Mesodermal cell (in vitro differentiated cells): ENCODE results near the gene ELK1.

Experiments
- H3K27ac ChIP-seq: 2 replicates; pipeline ENCODE4 v1.7.0; 2013; ENCODE audit warnings: mild to moderate bottlenecking, low read depth, low read length, moderate library complexity; ENCODE audit not compliant: severe bottlenecking
- H3K36me3 ChIP-seq: 2 replicates; pipeline ENCODE4 v1.7.1; 2013; ENCODE audit warnings: mild to moderate bottlenecking, low read length, moderate library complexity; ENCODE audit not compliant: control insufficient read depth, insufficient read depth
- H3K4me1 ChIP-seq: one replicate; pipeline ENCODE4 v1.7.1; 2013; ENCODE audit warnings: mild to moderate bottlenecking, low read length; ENCODE audit not compliant: insufficient read depth, control insufficient read depth, poor library complexity, severe bottlenecking
- H3K4me3 ChIP-seq: 2 replicates; pipeline ENCODE4 v1.7.0; 2013; ENCODE audit warnings: low read length, control low read depth, mild to moderate bottlenecking; ENCODE audit not compliant: insufficient read depth, poor library complexity, severe bottlenecking; ENCODE audit errors: extremely low read depth
- H3K9me3 ChIP-seq: 2 replicates; pipeline ENCODE4 v1.7.1; 2013; ENCODE audit warnings: mild to moderate bottlenecking, low read length, moderate library complexity; ENCODE audit not compliant: control insufficient read depth
- WGBS, 2 experiments: methylation state at CpG; one replicate each; pipeline ENCODE4 v1.1.5; 2013; ENCODE audit warnings: missing lambda C conversion rate in 2 of 2; ENCODE audit not compliant: insufficient coverage in 2 of 2; 5-methylcytosine and 5-hydroxymethylcytosine counted together

ELK1 gene

DNA sequence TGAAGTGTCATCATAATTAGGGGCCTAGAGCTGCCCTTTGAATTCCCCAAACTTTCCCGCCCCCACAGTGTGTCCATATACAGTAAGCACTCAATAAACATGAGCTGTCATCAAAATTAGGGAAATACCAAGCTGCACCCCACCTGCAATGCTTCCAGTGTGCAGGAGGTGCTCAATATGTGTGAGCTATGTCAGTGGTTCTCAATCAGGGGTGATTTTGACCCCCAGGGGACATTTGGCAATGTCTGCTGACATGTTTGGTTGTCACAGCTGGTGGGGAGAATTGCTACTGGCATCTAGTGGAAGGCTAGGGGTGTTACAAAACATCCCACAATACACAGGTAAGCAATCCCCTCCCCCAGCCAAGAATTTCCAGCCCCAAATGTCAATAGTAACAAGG, 21.4 kb downstream of the ELK1 start:
- Histone ChIP-seq H3K36me3 (no peaks in the 10 kb centered on the region), H3K4me1 (no peaks in the 10 kb centered on the region), H3K27ac (no peak overlapping the region), H3K4me3 (no peak overlapping the region), H3K9me3 (no peaks in the 10 kb centered on the region)
- no CpG with 5 or more reads among the region's 1 CpG for WGBS, 2 experiments

DNA sequence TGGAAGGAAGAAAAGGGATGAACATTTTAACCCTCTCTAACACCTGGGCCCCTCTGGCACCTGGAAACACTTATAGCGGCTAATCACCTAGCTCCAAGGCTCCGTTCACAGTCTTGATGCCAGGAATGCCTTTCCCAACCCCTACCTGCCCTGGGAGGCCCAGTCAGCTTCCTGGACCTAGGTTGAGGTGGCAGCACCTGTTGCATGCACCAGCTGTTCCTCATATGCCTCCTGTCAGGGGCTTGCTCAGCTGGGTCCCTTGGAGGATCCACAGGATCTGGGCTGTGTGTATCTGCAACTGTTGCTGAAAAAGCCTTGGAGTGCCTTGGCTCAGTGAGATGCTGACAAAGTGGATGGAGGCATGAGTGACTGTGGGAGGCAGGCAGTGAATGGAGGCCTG, 25.0 kb downstream of the ELK1 start:
- H3K4me1 ChIP-seq, result no peaks in the 10 kb centered on the region
- H3K4me3 ChIP-seq, result no peak overlapping the region
- no peaks in the 10 kb centered on the region for H3K9me3 ChIP-seq
- no peaks in the 10 kb centered on the region for H3K36me3 ChIP-seq
- WGBS, 2 experiments, result 86% methylated on average over 2 of the region's 2 CpGs; no CpG with 5 or more reads in 1 of the 2 experiments
- H3K27ac ChIP-seq, result no peak overlapping the region

DNA sequence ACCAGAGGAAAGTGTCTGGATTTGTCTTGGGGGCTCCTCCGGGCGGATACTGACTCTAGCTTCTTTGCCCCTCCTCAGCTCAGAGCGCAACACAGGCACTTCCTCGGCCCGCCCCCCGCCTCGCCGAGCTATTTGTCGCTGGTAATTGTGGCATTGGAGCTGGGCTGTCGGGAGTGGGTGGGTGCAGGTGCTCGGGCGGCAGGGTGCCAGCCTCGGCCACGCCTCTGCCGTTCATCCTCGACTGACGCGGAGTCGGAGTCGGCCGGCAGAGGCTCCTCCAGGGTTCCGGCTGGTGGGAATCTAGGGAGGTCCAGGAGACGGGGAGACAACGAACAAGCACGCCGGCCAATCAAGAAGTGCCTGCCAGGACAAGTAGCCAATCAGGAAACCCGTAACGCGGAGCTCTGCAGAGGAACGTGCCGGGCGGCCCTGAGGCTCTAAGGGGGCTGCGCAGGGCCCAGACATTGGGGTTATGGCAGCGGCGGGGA, 26.8 kb downstream of the ELK1 start:
- Histone ChIP-seq H3K4me3 (peak overlapping the region; percentile 31), H3K36me3 (no peaks in the 10 kb centered on the region), H3K9me3 (no peaks in the 10 kb centered on the region), H3K27ac (no peak overlapping the region), H3K4me1 (no peaks in the 10 kb centered on the region)
- 0 to 1% methylated on average over 9 to 14 of the region's 35 CpGs for WGBS, 2 experiments

DNA sequence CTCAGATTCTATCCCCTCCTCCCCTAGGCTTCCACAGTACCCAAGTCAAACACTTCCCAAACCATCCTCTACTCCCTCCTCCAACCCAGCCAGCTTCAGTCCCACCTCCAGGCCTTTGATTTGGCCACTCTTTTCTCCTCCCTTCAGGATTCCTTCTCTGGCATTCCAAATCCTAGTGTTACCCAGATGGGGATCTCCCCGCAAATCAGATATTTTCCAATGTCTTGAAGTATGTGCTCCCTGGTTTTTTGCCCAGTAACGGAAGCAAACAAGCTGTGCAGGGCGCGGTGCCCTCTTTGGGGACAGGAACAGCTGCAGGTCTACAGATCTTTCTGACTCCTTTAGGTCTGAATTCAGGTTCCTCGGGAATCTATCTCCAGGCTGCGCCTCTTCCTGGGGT, 28.5 kb downstream of the ELK1 start:
- H3K4me3 ChIP-seq, result no peak overlapping the region
- H3K4me1 ChIP-seq, result no peaks in the 10 kb centered on the region
- 92% methylated on average over 3 of the region's 6 CpGs; no CpG with 5 or more reads in 1 of the 2 experiments for WGBS, 2 experiments
- no peak overlapping the region for H3K27ac ChIP-seq
- no peaks in the 10 kb centered on the region for H3K36me3 ChIP-seq
- no peaks in the 10 kb centered on the region for H3K9me3 ChIP-seq

DNA sequence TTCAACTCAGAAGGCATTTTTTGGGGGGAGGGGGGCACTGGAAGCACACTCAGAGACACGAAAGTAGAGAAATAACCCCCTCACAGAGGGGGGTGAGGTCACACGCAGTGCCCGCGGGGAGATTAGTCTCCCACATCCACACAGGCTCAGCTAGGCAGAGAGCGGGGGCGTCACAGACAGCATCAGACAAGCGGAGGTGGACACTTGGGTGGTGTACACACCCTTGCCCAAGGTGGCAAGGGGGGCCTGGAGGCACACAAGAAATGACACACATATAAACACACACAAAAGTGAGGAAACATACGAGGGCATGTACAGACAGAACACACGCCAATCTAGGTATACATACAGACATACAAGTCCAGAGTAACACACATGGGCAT, 30.1 kb downstream of the ELK1 start:
- Histone ChIP-seq H3K36me3 (no peaks in the 10 kb centered on the region), H3K9me3 (no peaks in the 10 kb centered on the region), H3K27ac (no peak overlapping the region), H3K4me1 (no peaks in the 10 kb centered on the region), H3K4me3 (no peak overlapping the region)
- 100% methylated on average over 2 of the region's 9 CpGs; no CpG with 5 or more reads in 1 of the 2 experiments for WGBS, 2 experiments

DNA sequence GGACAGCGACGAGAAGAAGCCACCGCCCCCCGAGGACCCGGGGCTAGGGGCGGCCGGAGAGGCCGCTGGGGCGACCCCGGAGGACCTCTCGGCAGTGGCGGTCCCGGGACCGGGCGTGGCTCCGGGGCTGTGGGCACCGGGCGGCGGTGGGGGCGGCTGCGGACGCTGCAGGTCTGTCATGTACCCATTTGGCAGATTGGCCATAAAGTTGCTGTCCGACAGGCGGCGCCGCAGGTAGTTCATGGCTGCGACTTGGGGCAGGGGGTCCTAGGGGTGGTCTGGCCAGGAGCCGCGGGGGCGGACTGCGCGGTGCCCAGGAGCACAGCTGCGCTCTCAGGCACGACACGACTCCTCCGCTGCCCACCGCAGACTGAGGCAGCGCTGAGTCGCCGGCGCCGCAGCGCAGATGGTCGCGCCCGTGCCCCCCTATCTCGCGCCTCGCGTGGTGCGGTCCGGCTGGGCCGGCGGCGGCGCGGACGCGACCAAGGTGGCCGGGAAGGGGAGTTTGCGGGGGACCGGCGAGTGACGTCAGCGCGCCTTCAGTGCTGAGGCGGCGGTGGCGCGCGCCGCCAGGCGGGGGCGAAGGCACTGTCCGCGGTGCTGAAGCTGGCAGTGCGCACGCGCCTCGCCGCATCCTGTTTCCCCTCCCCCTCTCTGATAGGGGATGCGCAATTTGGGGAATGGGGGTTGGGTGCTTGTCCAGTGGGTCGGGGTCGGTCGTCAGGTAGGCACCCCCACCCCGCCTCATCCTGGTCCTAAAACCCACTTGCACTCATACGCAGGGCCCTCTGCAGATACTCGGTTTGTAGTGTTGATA, 30.7 kb downstream of the ELK1 start, which contains the start of gene SYN1:
Gene SYN1 (minus strand): TSS at position 372 of the 817 bp plus-strand sequence. CDS start 129 bp downstream, at position 243.
- H3K9me3 ChIP-seq, result no peaks in the 10 kb centered on the region
- H3K36me3 ChIP-seq, result no peaks in the 10 kb centered on the region
- peak within 1 kb of the TSS; percentile 25 for H3K4me3 ChIP-seq
- H3K27ac ChIP-seq, result no peak within 1 kb of the TSS
- no peaks in the 10 kb centered on the region for H3K4me1 ChIP-seq
- 2 to 3% methylated on average over 26 to 46 of the region's 88 CpGs for WGBS, 2 experiments

DNA sequence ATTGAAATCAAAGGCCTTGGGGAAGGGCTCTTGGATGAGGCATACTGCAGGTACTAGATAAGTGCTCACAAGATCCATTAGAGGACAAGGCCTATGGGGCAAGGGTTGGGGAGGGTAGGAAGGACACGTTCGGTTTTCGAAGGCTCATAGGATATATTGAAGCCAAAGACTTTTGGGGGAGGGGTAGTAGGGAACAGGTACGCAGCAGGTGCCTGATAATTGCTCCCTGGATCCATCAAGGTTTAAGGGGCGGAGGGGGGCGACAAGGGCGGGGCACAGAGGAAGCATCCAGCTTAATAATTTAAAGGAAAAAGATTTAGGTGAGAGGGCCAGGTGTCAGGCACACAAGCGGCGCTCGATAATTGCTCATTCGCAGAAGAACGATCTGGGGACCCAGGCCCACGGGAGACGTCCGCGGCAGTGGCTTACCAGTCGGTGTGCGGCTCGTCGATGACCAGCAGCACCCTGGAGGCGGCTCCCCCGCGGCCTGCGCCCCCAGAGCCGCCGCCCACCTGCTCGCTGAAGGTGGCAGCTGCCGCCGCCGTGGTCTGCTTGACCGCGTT, 31.4 kb downstream of the ELK1 start:
- Histone ChIP-seq H3K36me3 (no peaks in the 10 kb centered on the region), H3K4me3 (peak overlapping the region; percentile 25), H3K4me1 (no peaks in the 10 kb centered on the region), H3K9me3 (no peaks in the 10 kb centered on the region), H3K27ac (no peak overlapping the region)
- 47 to 63% methylated on average over 14 to 20 of the region's 32 CpGs for WGBS, 2 experiments

DNA sequence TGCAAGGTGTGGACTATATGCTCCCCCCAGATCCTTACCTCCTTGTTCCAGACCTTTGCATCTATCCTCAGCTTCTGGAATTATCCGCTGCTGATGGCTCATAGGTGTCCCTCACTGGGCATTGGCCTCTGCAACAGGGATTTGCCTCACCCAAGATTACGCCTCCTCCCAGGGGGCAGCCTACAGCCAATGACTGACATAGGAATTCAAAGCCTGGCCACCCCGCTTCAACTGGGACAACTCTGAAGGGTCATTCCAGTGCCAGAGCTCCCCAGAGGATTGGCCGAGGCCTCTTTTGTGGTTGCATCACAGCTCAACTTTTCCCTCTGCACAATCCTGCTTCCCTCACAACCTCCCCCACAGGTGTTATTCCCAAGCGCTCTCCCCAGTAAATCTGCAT, 35.7 kb downstream of the ELK1 start:
- no peak overlapping the region for H3K27ac ChIP-seq
- H3K36me3 ChIP-seq, result no peaks in the 10 kb centered on the region
- no peaks in the 10 kb centered on the region for H3K4me1 ChIP-seq
- H3K9me3 ChIP-seq, result no peaks in the 10 kb centered on the region
- H3K4me3 ChIP-seq, result no peak overlapping the region
- 80% methylated on average over 1 of the region's 5 CpGs; no CpG with 5 or more reads in 1 of the 2 experiments for WGBS, 2 experiments

DNA sequence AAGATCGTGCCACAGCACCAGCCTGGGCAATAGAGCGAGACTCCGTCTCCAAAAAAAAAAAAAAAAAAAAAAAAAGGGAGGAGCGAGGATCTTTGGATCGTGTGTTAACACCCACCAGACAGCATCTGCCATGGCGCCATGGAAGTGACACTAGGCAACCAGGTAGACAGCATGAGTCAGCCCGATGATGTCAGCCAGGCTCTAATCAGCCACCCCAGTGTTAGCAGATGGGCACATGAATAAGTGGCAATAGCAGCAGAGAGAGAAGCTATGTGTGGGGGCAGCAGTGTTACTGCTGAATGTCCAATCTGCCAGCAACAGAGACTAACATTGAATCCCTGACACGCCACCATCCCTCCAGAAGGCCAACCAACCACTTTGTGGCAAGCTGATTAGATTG, 37.3 kb downstream of the ELK1 start:
- H3K9me3 ChIP-seq, result no peaks in the 10 kb centered on the region
- WGBS, 2 experiments, result 88 to 100% methylated on average over 1 to 4 of the region's 8 CpGs
- H3K4me1 ChIP-seq, result no peaks in the 10 kb centered on the region
- H3K27ac ChIP-seq, result no peak overlapping the region
- no peak overlapping the region for H3K4me3 ChIP-seq
- H3K36me3 ChIP-seq, result no peaks in the 10 kb centered on the region

DNA sequence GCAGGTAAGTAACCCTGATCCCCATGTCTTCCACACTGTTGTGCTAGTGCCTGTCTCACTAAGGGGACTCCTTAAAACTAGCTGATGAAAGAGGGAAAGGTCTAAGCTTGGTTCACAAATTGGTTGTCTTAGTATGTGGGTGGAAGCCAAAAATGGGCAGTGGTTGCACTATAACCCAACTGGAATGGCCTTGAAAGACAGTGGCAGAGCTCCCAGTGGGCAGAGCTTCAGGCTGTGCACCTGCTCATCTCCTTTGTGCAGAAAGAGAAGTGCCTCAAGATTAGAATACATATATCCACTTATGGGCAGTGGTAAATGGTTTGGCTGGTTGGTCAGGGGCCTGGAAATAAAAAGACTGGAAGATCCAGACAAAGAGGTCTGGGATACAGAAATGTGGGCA, 37.9 kb downstream of the ELK1 start:
- Histone ChIP-seq H3K27ac (no peak overlapping the region), H3K4me3 (no peak overlapping the region), H3K9me3 (no peaks in the 10 kb centered on the region), H3K4me1 (no peaks in the 10 kb centered on the region), H3K36me3 (no peaks in the 10 kb centered on the region)

DNA sequence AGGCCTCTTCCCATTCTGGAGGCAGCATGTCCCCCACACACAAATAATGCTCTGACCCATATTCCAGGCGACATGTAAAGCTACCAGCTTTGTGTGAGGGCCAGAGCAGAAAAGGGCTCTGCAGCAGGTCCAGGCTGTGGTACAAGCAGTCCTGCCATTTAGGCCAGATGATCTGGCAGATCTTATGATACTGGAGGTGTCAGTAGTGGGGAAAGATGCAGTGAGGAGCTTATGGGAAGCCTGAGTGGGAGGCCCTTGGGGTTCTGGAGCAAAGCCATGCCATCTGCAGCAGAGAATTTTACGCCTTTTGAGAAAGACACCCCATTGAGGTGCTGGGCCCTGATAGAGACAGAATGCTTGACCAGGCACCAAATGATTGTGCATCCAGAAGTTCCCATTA, 38.4 kb downstream of the ELK1 start:
- Histone ChIP-seq H3K4me1 (no peaks in the 10 kb centered on the region), H3K27ac (no peak overlapping the region), H3K36me3 (no peaks in the 10 kb centered on the region), H3K9me3 (no peaks in the 10 kb centered on the region), H3K4me3 (no peak overlapping the region)
- WGBS, 2 experiments, result 89 to 100% methylated on average over 1 of the region's 2 CpGs
